Measurements from ENCODE around the gene TM9SF1. TPM values are rescaled to one million over a fixed set of nuclear protein-coding genes. Genes with fewer than 3 reads are reported as not detected.

The TM9SF1 gene
- total and polyA plus RNA-seq, 2 of the 4 experiments (the other 2 are of a cell fraction) = 40.4 to 65.6 TPM

- intact Hi-C loops (cut with micrococcal nuclease) = no loop called here
- TF ChIP-seq CEBPB (IDR thresholded peaks at IDR 0.05; ENCODE audit: low read depth, low read length) (peak; percentile 26; the same call in 1 of the 2 replicates), RAD21 (IDR thresholded peaks at IDR 0.05; ENCODE audit: low read length) (peak; percentile 26; the same call in 1 of the 2 replicates), FOS (IDR thresholded peaks at IDR 0.05; ENCODE audit: low read depth, low read length) (no peak), BHLHE40 (IDR thresholded peaks at IDR 0.05; ENCODE audit: low read depth, low read length) (peak; percentile 95), SMC3 (IDR thresholded peaks at IDR 0.05; ENCODE audit: low read depth, low read length) (peak; percentile 20; the same call in 1 of the 2 replicates), RFX5 (IDR thresholded peaks at IDR 0.05; ENCODE audit: low read depth, low read length) (no peak), MAZ (IDR thresholded peaks at IDR 0.05; ENCODE audit: borderline replicate concordance, low read depth, low read length) (peak; percentile 89), MAFK (IDR thresholded peaks at IDR 0.05; ENCODE audit: low read depth, low read length) (no peak), RCOR1 (IDR thresholded peaks at IDR 0.05; ENCODE audit: insufficient replicate concordance, low read length) (no peak), POLR2A (IDR thresholded peaks at IDR 0.05; ENCODE audit: low read depth, low read length) (peak; percentile 90), CHD1 (IDR thresholded peaks at IDR 0.05; ENCODE audit: low read depth, low read length) (no peak), ELK1 (IDR thresholded peaks at IDR 0.05; ENCODE audit: borderline replicate concordance, low read depth, low read length) (peak; percentile 80; the same call in 1 of the 2 replicates), USF2 (IDR thresholded peaks at IDR 0.05; ENCODE audit: low read depth, low read length) (peak; percentile 92)
Observed at GRCh38 chr14:24188251-24189058, 6.8 kb downstream of the TM9SF1 start, which contains the start of gene IPO4. Gene IPO4, minus strand, starts transcription at chr14:24188816. Its CDS starts 29 bp downstream, at chr14:24188787.

More at GRCh38 chr14:24188251-24189058, 6.8 kb downstream of the TM9SF1 start, which contains the start of gene IPO4:
- Histone ChIP-seq H3K23ac (ENCODE audit: low read depth, low read length) (peak within 1 kb of the TSS; percentile 74; the same call in 1 of the 2 replicates), H3K27me3 (ENCODE audit: control insufficient read depth, insufficient read depth, low read length) (no peaks in the 10 kb centered on the region), H4K8ac (ENCODE audit: low read depth in 2 of 2, low read length in 2 of 2) (peak within 1 kb of the TSS; percentile 6 to 89; a peak in 2 of 4 replicates), H2BK120ac (ENCODE audit: low read depth, low read length) (no peak within 1 kb of the TSS), H4K91ac (ENCODE audit: insufficient read depth, low read depth, low read length) (peak within 1 kb of the TSS; percentile 53), H3K4me3 (ENCODE audit: insufficient read depth, low read depth, low read length) (peak within 1 kb of the TSS; percentile 53), H3K14ac (replicated peaks; ENCODE audit: low read depth, low read length) (peak within 1 kb of the TSS; percentile 51), H3K4me1 (ENCODE audit: control insufficient read depth, insufficient read depth, low read length) (peaks cover 4% of the 10 kb centered on the region), H3K79me1 (ENCODE audit: low read depth in 1 of 2, low read length in 2 of 2) (peaks cover 21 to 67% of the 10 kb centered on the region in 2 experiments), H4K5ac (ENCODE audit: low read depth, low read length) (0 out of 2 replicates have a peak within 1 kb of the TSS, but pooled peaks have one; percentile 15), H3K18ac (ENCODE audit: low read depth, low read length) (no peak within 1 kb of the TSS), H2BK20ac (ENCODE audit: low read depth, low read length) (no peak within 1 kb of the TSS), H3K9me1 (ENCODE audit: insufficient read depth, low read length) (peaks cover 18% of the 10 kb centered on the region), H3K36me3 (ENCODE audit: control insufficient read depth, insufficient read depth, low read length) (peaks cover 52% of the 10 kb centered on the region), H3K9ac (ENCODE audit: low read depth, low read length) (peak within 1 kb of the TSS; percentile 61), H2AK9ac (replicated peaks; ENCODE audit: low read depth, low read length, poor library complexity) (peak within 1 kb of the TSS; percentile 99), H3K4ac (ENCODE audit: low read depth, low read length) (peak within 1 kb of the TSS; percentile 62), H2BK15ac (ENCODE audit: low read depth, low read length) (no peak within 1 kb of the TSS), H3K9me3 (ENCODE audit: control insufficient read depth, insufficient read depth, low read length) (no peaks in the 10 kb centered on the region), H2AFZ (replicated peaks; ENCODE audit: low read length, poor library complexity) (peak within 1 kb of the TSS; percentile 96), H2AK5ac (ENCODE audit: low read depth, low read length) (peak within 1 kb of the TSS; percentile 73), H3K56ac (ENCODE audit: extremely low read depth, insufficient read depth, low read length) (0 out of 2 replicates have a peak within 1 kb of the TSS, but pooled peaks have one; percentile 11), H3K4me2 (ENCODE audit: low read depth, low read length) (peak within 1 kb of the TSS; percentile 78), H2BK5ac (ENCODE audit: low read depth, low read length, poor library complexity, severe bottlenecking) (peak within 1 kb of the TSS; percentile 38), H3K27ac (ENCODE audit: insufficient read depth, low read length) (peak within 1 kb of the TSS; percentile 48; the same call in 1 of the 2 replicates), H4K20me1 (ENCODE audit: insufficient read depth, low read length) (no peaks in the 10 kb centered on the region)
- BruUV-seq (replicated peaks) = no TSS peak
- dilution Hi-C loops (cut with HindIII; ENCODE audit: low sequenced_read_pairs, unreplicated experiment) = no loop called here
- POLR2A ChIA-PET (ENCODE audit: unreplicated experiment) = interaction anchor here (0.6 kb wide), 2 partner anchors 8 to 109 kb away, joined by 3 read pairs; no protein-coding TSS in a partner anchor
- ATAC-seq (ENCODE audit: low read depth) (peak; percentile 96), DNase-seq (peak; percentile 98)
- in situ Hi-C loops (cut with MboI; ENCODE audit: low sequenced_read_pairs) = no loop called here
- WGBS, 2 experiments (ENCODE audit: extremely low coverage in 2 of 2, insufficient read length in 1 of 2) = 0% methylated on average over 24 of the region's 65 CpGs; no CpG with 5 or more reads in 1 of the 2 experiments
- CTCF ChIA-PET = interaction anchor here (0.6 to 1.3 kb wide), 2 partner anchors 12 to 109 kb away, joined by 3 to 4 read pairs; no protein-coding TSS in a partner anchor
